ENCODE data around the gene NMRAL1.

NMRAL1 gene

GRCh38 chr16:4465977-4466779 is 8.2 kb downstream of the NMRAL1 start:
- DNase-seq (ENCODE audit: low read depth) = peak; percentile 84

GRCh38 chr16:4463522-4464163 is 10.8 kb downstream of the NMRAL1 start:
- no peak for DNase-seq (ENCODE audit: low read depth)

- DNase-seq (ENCODE audit: low read depth) = no peak
These were observed 13.0 kb downstream of the NMRAL1 start for GRCh38 chr16:4461250-4462085.

GRCh38 chr16:4460936-4461249 is 13.5 kb downstream of the NMRAL1 start:
- no peak for DNase-seq (ENCODE audit: low read depth)

GRCh38 chr16:4455951-4456350 is 18.5 kb downstream of the NMRAL1 start:
- no peak for DNase-seq (ENCODE audit: low read depth)

GRCh38 chr16:4455081-4455480 is 19.3 kb downstream of the NMRAL1 start:
- DNase-seq (ENCODE audit: low read depth) = no peak

- no peak for DNase-seq (ENCODE audit: low read depth)
These were observed 19.8 kb downstream of the NMRAL1 start for GRCh38 chr16:4454623-4455022.

GRCh38 chr16:4452674-4453073 is 21.8 kb downstream of the NMRAL1 start:
- no peak for DNase-seq (ENCODE audit: low read depth)

GRCh38 chr16:4450931-4451519 is 23.4 kb downstream of the NMRAL1 start:
- no peak for DNase-seq (ENCODE audit: low read depth)

GRCh38 chr16:4450430-4450829 is 24.0 kb downstream of the NMRAL1 start:
- DNase-seq (ENCODE audit: low read depth) = no peak

GRCh38 chr16:4443986-4444385 is 30.4 kb downstream of the NMRAL1 start:
- DNase-seq (ENCODE audit: low read depth) = no peak

GRCh38 chr16:4443271-4443670 is 31.2 kb downstream of the NMRAL1 start:
- no peak for DNase-seq (ENCODE audit: low read depth)

GRCh38 chr16:4442371-4442770 is 32.1 kb downstream of the NMRAL1 start:
- no peak for DNase-seq (ENCODE audit: low read depth)

GRCh38 chr16:4437366-4437765 is 37.1 kb downstream of the NMRAL1 start:
- DNase-seq (ENCODE audit: low read depth) = no peak

GRCh38 chr16:4435337-4436067 is 38.9 kb downstream of the NMRAL1 start:
- DNase-seq (ENCODE audit: low read depth) = no peak

GRCh38 chr16:4433914-4434787 is 40.3 kb downstream of the NMRAL1 start:
- DNase-seq (ENCODE audit: low read depth) = no peak

- no peak for DNase-seq (ENCODE audit: low read depth)
These were observed 41.2 kb downstream of the NMRAL1 start for GRCh38 chr16:4433228-4433627.

- DNase-seq (ENCODE audit: low read depth) = no peak
These were observed 43.4 kb downstream of the NMRAL1 start for GRCh38 chr16:4431023-4431422.

- DNase-seq (ENCODE audit: low read depth) = no peak
These were observed 45.9 kb downstream of the NMRAL1 start for GRCh38 chr16:4428500-4428899.

- no peak for DNase-seq (ENCODE audit: low read depth)
These were observed 47.6 kb downstream of the NMRAL1 start for GRCh38 chr16:4426722-4427372.

Measured in amniotic epithelial cell (primary cell).